Stimulated activated CD4-positive, alpha-beta T cell treated with anti-CD3 and anti-CD28 coated beads, Interleukin-1b, Interleukin-23, amount 100 ng/mL, for 1 hour (primary cell): Measurements from ENCODE around the gene HCFC1.

Experiments used
- DNase-seq, 2 donors: peaks; one replicate each; pipeline ENCODE4 v3.0.0-alpha.2; 2020; ENCODE audit warnings: low read depth in 2 of 2

Gene HCFC1

DNA sequence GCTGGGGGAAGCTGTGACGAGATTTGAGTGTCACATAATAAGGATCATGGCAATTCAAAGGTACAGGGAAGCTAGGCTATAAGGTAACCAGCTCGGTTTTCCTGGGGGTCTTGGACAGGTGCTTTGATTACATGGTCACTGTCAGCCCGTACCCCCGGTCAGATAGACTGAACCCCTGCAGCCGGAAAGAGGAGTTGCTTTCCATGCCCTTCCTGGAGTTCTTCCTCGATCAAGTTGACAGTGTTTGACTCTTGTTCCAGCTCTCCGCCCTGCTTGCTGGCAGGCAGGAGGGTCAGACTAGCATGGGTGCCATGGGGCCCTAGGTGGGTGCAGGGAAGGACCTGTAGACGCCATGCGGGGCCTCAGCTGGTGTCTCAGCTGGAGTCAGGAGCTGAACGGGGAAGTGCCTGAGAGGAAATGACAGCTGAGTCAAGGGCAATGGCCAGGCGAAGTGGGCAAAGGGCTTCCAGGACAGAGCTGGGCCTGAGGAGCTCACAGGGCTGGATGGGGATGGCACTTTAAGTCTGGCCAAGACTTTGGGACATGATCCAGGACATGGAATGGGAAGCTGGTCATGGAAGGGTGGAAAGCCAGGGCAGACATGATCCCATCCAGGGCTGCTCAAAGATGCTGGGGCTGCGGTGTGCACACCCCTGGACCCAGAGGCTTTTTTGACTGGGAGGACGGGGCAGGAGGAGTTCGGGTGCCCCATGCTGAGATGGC lies 2.5 kb upstream of the HCFC1 start:
- no peak for DNase-seq

DNA sequence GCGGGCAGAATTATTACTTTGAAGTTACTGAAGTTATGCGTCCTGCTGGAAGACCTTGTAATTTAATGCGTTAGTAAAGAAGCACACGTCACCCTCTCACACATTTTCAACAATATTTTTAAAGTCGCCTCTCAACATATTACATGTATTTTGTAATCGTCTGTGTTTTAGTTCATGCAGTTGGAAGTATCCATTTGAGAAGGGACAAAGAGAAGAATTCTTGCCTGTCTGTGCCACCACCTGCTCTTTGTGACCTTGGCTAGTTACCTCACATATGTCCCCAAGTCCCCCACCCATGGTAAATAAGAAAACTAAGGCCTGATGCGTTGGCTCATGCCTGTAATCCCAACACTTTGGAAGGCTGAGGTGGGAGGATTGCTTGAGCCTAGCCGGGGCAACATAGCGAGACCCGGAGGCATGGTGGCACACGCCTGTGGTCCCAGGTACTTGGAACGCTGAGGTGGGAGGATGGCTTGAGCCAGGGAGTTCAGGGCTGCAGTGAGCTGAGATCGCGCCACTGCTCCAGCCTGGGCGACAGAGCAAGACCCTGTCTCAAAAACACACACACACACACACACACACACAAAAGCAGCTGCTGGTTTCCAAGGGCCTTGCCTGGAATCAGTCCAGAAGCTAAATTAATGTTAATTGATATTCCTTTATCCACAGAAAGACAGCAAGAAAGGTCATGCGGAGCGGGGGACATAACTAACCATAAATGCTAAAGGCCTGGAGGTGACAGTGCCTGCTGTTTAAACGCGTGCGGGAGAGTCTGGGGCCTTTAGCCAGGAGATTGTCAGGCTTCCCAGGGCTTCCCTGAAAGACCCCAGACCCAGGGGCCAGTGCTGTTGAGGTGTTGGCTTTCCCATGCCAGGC lies 1.7 kb upstream of the HCFC1 start:
- DNase-seq, result no peak

DNA sequence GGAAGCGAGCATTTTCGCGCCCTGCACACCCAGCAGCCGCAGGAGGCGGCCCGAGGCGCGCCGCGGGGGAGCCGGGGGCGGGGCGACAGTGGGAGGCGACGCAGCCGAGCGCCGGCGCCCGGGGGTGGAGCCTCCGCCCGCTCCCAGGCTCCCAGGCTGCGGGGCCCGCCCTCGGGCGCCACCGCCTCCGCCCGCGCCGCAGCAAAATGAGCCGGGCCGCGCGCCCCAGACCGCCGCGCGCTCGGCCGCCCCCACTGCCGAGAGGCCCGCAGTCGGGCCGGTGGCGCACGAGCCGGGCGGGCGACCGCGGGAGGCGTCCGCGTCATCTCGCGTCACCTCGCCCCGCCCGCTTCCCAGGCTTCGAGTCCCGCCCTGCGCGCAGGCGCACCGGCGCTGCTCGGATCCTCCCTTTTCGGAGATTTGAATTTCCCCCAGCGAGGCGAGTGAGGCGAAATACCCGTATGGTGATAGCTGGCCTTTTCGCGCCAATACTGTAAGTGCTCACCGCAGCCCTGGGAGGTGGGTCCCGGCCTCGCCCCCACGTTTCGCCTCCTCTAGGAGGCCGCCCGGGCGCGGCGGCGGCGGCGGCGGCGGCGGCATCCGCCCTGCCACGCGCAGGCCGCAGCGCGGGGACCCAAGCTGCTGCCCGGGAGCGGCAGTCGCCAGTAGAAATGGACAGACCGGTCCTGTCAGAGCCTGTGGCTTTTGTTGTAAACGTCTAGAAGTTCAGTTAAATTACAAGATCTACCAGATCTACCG lies 929 bp upstream of the HCFC1 start, which contains the start of gene TMEM187:
Gene TMEM187 (plus strand): TSS at position 387 of the 759 bp plus-strand sequence. CDS start 9,309 bp downstream, outside the sequence.
- DNase-seq, result peak; percentile 64 to 65

DNA sequence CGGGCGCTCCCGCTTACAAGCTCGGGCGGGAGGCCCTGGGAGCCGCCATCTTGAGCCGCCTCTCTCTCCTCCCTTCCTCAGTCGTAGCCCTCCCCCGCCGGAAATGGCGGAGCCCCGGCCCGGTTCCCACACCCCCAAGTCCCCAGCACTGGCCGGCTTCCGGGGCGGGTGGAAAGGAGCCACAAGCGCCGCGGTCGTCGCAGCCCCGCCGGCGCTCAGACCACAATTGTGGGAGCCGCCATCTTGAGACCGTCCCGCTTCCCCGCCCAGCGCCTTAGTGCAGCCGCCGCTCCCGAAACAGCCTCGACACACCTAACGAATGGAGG lies 531 bp downstream of the HCFC1 start:
- peak; percentile 60 to 69 for DNase-seq

DNA sequence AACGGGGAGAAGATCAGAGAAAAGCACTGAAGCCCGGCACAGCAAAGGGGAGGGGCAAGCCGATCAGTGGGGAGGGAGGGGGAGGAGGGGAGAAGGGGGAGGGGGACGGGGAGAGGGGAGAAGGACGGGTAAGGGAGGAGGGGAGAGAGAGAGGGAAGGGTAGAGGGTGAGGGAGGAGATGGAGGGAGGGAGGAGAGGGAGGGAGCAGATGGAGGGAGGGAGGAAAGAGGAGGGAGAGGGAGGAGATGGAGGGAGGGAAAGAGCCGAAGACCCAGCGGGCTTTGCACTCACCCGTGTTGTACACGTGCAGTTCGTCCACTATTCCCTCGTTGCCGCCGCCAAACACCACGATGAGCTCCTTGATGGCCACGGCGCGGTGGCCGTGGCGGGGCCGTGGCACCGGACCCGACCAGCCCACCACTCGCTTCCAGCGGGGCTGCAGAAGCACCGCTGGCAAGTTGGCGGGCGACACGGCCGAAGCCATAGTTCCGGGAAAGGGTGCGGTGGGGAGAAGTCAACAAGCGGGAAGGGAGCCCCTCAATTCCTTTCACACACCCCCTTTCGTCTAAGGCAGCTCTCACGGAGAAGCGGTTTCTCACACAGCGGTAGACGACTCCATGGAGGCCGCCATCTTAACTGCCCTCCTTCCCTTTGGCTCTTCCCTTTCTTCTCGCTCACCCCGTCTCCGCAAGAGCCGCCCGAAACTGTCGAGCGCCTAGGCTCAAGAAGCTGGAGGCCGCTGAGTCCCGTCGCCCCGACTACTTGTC lies 1.1 kb downstream of the HCFC1 start:
- DNase-seq, result no peak

DNA sequence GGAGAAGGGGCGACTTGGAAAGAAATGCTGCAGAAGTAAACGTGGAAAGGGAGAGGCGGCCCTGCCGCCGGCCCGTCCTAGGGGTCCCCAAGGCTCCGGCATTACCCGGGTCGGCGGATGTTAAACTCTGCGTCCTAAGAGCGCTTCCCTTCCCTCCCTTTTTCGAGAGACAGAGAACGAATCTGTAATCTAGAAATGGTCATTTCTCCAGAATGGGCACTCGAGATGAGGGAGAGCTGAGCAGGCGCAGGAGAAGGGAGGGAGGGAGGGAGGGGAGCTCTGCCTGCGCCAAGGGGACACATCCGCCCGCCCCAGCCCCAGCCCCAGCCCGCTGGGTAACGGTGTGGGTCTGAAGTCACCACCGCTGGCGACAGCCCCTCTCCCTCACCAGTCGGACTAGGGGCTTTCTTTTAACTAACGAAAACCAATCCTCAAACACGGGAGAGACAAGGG lies 1.7 kb downstream of the HCFC1 start:
- DNase-seq, result no peak

DNA sequence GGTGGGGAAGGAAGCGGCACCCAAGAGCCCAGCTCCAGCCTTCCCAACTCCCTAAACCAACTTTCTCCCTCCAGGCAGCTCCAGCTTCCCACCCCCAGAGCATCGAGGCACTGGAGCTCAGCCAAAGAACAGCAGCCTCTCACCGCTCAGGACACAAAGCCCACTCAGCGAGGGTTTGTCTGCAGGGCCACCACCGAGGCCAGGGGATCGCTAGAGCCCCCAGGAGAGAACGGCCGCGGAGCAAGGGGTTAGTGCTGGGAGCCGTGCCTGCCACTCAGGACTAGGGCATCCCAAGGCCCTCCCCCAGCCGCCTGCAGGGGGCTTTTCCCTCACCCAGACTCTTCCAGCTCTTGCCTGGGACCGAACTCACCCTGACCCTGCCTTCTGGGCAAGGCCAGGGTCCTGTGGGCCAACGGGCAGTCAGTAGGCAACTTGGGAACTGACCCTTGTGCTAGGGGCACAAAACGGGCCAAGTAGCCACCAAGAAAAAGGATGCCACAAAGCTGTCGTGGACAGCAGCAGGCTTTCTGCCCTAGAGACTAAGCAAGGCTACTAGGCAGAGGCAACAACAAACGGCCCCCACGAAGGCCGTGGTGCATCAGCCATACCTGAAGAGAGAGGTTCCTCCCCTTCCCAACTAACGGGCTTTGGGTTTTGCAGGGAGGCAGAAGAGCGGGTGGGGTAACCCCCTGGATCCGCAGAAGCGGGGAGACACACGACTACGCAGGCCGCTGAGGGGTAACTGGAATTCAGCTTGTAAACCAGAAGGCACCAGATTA lies 2.3 kb downstream of the HCFC1 start:
- DNase-seq, result no peak

DNA sequence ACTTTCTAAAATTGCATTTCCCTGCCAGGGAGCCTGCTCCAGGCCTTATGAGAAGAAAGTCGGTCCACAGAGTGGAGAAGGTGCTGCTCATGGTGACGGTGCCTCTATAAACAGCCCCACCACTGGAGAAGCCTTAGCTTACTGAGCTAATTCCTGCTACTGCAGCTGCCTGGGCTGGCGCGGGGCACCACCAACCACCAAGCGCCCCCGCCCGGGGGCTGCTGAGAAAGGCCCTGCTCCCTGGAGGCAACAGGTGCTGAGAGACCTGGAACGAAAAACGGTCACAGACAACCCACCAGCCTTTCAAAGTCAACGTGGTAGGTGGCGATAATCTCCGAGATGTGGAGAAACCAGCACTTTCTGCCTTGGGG lies 2.9 kb downstream of the HCFC1 start:
- DNase-seq, result no peak

DNA sequence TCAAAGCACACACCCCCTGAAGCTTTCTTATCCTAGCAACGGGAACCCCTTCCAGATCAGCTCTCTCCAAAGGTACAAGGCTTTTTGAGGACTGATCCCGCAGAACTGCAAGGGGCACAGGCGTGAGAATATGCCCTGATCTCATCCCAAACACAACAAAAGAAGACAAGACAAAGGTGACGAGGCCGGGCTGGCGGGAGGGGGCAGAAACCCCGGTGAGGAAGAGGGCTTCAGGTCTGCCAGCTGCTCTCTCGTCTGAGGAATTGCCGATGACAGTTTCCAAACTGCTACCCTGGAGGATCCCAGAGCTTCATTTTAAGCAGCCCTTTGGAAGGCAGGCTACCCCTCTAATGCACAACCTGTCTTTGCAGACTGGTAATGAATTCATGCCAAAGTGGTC lies 3.4 kb downstream of the HCFC1 start:
- DNase-seq, result no peak

DNA sequence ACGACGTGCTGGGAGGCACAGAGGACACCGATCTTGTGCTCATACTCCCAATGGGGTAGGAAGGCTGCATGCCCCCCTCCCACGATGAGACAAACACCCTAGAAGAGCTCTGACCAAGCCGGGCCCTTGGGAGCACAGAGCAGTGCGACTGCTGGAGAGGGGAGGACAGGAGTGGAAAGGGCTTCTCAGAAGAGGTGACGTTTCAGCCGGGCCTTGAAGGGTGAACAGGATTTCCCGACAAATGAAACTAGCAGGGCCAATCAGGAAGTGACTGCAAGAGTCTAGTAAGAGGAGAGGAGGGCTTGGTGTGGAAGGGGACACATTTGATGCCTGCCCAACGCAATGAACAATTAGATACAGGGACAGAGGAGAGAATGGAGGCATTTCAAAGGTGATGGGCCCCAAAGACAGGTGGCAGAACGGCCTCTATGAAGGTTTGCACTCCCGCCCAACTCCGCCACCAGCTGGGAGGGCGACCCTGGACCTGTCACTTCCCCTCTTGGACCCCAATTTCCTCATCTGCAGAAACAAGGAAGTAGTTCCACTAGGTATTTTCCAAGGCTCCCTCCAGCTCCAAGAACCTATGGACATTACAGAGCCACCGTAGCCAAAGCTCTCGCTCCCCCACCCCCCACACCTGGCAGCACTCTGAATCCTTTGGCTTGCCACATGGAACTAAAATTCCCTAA lies 3.9 kb downstream of the HCFC1 start:
- DNase-seq, result no peak

DNA sequence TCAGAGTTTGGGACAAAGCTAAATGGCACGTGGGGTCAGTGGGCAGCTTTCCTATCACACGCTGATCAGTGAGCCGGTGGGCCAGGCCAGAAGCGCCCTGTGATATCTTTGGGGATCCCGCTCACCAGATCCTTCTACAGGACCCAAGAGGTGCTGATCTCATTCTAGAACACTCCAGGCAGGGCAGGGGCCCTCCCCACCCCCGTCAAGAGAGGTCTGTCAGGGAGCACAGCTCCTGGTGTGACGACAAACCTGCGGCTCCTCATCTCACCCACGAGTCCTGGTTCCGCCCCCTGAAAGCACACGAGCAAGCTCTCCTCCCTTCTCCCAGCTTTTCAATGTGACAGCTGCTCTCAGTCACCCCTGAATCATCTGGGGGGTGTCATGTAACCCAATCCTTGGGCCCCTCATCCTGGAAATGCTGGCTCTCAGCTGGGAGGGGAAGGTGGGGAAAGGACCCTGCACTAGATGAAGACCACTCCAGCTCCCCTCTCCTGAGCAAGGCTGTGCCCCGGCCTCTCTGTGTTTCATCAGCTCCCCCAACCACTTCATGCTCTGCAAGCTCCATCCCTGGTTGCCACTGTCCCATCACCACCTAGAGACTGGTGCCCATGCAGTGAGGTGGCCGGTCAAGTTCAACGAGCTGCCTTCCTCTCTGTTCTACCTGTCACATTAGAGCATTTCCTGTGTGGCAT lies 4.6 kb downstream of the HCFC1 start:
- DNase-seq, result no peak

DNA sequence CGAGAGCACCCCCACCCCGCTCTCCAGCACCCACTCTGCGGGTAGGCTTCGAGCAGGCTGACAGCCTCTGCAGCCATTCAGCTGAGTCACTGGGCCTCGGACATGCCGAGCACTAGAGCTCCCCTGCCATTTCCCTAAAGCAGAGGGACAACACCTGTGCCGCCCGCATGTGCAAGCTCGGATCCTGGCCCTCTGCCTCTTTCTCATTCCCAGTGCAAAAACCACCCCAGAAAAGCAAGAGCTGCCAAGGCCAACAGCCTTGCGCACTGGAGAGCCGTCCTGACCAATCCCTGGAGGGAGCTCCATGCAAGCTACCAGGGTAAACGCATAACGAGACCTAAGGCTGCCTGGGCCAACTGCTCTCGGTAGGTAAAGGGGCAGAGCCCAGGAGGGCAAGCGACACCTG lies 5.3 kb downstream of the HCFC1 start:
- no peak for DNase-seq

DNA sequence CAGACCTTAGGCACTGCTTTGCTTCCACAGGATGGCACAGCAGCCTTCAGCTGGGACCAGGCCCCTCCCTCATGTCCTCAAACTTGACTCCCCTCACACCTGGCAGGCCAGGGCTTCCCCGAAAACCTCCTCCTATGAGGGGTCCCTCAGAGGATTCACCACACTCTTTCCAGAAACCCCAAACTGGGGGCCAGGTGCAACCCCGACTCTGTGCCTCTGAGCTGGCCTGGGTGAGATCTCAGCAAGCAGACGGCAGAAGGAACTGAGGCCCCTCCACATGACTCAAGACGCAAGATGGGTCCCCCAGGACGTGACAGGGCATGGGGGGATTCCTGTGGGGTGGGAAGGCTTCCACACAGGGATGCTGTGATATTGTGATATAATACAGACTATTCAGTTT lies 6.2 kb downstream of the HCFC1 start:
- DNase-seq, result no peak

DNA sequence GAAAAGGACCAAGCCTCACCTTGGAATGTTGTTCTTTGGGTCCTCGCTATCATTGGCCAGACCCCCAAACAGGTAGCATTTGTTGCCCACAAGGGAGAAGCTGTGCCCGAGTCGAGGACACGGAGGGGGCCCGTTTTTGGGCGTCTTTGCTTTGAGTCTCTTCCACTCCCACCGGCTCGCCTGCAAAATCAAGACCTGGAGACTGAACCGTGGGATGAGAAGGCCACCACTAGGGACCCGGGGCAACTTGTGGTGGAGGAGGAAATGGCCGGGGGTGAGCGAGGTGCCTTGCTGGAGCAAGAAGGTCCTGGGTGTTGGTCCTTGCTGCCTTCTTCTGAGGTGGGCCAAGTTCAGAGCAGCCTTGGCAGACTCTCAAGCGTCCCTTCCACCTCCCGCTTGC lies 7.5 kb downstream of the HCFC1 start:
- DNase-seq, result no peak

DNA sequence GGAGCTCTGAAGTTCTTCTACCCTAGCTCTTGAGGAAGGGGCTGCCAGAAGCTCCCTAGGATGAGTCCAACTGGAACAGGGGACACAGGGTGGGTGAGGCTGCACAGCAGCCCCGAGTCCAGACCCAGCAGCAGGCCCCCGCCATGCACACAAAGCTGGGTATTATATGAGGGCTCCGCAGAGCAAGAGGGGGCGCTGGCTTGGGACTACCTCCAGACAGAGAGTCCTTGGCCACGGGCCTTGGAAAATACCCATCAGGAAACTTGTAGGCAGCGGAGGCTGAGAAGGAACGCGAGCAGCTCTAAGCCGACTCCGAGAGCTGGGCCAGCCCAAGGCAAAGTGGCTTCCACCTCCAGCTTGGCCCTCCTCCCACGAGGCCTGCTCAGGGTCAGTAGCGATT lies 8.1 kb downstream of the HCFC1 start:
- no peak for DNase-seq

DNA sequence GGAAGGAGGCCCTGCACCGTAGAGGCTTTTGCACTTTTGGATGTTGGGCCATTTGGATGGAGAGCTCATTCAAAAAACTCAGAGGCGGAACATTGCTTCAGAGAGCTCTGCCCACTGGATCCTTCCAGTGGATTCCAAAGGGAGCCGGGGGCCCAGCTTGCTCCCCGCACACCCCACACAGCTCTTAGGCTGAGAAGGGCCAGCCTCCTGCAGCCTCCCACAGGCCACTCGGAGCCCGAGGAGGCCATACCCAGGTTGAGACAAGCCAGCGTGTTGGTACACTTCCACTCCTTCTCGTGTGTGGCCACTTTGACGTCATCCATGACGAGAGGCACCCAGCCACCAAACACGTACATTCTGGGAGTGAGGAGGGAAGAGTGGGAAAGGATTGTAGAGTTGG lies 10.3 kb downstream of the HCFC1 start:
- DNase-seq, result no peak

DNA sequence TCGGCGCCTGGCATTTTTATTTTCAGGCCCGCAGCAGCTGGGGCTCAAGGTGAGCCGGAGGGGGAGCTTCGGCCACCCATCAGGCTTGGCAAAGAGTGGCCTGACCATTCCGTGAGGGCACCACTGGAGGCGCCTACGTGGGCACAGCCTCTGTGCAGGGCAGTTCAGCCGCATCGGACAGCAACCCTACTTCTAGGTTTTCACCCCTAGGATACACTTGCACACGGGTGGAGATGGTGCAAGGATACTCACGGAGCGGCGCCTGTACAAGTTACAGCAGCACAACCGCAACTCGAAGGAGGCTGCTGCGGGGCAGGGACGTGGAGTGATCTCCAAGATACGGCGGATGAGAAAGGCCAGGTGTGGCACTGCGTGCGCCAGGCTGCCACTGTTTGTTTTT lies 10.8 kb downstream of the HCFC1 start:
- DNase-seq, result no peak

DNA sequence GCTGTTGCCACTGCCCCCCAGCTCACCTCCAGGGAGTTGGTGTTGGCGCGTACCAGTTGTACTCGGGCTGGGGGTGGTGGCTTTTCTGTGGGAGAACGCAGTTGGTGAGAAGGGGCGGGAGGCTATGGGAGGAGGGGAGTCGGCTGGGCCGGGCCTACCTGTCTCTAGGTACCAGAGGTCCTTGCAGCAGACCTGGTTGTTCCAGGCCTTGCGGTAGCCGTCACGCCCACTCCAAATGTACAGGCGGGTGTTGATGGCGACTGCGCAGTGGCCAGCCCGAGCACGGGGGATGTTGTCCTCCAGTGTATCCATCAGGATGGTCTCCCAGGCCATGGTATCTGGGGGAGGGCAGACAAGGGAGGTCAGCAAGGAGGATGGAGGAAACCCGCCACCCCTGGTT lies 11.5 kb downstream of the HCFC1 start:
- DNase-seq, result no peak

DNA sequence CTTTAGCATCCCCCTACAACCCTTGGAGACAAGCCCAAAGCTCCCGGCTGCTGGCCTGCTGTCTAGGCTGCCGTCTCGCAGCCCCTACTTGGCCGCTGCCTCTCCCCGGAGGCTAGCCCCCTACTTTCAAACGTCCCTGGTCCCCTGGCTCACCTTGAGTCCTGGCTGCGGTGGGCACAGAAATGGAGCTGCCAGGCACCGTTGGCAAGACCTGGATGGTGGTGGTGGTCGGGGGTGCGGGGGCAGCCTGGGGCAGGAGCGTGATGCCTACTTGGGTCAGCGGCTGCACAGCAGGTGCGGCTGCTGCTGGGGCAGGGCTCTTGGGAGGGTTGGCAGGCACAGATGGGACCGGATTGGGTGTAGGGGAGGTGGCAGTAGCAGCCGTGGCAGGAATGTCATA lies 12.0 kb downstream of the HCFC1 start:
- no peak for DNase-seq

DNA sequence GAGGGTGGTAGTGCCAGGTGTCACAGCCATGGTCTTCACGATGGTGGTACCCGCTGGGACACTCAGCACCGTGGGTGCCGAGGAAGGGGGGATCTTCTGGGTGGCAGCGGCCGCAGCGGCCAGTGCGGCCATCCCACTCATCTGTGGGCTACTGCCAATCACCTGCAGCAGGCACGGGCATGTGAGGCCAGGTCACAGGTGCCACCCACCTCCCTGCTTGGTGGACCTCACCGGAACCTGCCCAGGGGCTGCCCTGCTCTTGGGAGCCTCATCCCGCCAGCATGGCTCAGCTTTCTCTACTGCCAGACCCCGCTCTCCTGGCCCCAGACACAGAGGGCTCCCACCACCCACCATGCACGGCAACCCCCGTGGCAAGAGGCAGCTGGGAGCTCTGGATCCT lies 13.0 kb downstream of the HCFC1 start:
- no peak for DNase-seq
